ES-I3 (cell line): ENCODE data around the gene WBP2.
A peak's percentile ranks its signal among the peaks of the same experiment; 100 is the strongest.
"Not testable (repeated sequence)": the region's sequence is repeated elsewhere in the genome, so short reads cannot be mapped to it uniquely, and the experiment has no call there.

ENCODE experiments used
- H3K36me3 ChIP-seq: 2 replicates; pipeline ENCODE4 v1.6.1; 2013; ENCODE audit warnings: mild to moderate bottlenecking, low read length, control low read depth, moderate library complexity; ENCODE audit not compliant: insufficient read depth
- H3K4me1 ChIP-seq: 2 replicates; pipeline ENCODE4 v1.6.1; 2013; ENCODE audit warnings: mild to moderate bottlenecking, control low read depth, low read length; ENCODE audit not compliant: insufficient read depth
- H3K9ac ChIP-seq: 2 replicates; pipeline ENCODE4 v1.6.1; 2013; ENCODE audit warnings: low read depth, mild to moderate bottlenecking, low read length, moderate library complexity
- H3K9me3 ChIP-seq: 2 replicates; pipeline ENCODE4 v1.6.1; 2013; ENCODE audit warnings: mild to moderate bottlenecking, low read length, moderate library complexity; ENCODE audit not compliant: control insufficient read depth, insufficient read depth

The WBP2 gene

GRCh38 chr17:75865404-75866188, 10.5 kb upstream of the WBP2 start:
- H3K9ac ChIP-seq, H3K9me3 ChIP-seq, H3K36me3 ChIP-seq: not testable (repeated sequence)
- H3K4me1 ChIP-seq, result peaks cover 16% of the 10 kb centered on the region; the same call in 1 of the 2 replicates

- peaks cover 16% of the 10 kb centered on the region; the same call in 1 of the 2 replicates for H3K4me1 ChIP-seq
- not testable (repeated sequence) for H3K36me3 ChIP-seq, H3K9me3 ChIP-seq, H3K9ac ChIP-seq
These were observed 9.8 kb upstream of the WBP2 start for GRCh38 chr17:75864887-75865286.

- no peaks in the 10 kb centered on the region for H3K9me3 ChIP-seq
- H3K4me1 ChIP-seq, result peaks cover 12% of the 10 kb centered on the region; the same call in 1 of the 2 replicates
- no peaks in the 10 kb centered on the region for H3K36me3 ChIP-seq
- no peak overlapping the region for H3K9ac ChIP-seq
These were observed 9.3 kb upstream of the WBP2 start for GRCh38 chr17:75864448-75864871.

GRCh38 chr17:75861927-75862317, 6.8 kb upstream of the WBP2 start:
- H3K9ac ChIP-seq, result no peak overlapping the region
- 0 out of 2 replicates have a peak, but pooled peaks cover 8% of the 10 kb centered on the region for H3K4me1 ChIP-seq
- no peaks in the 10 kb centered on the region for H3K36me3 ChIP-seq
- H3K9me3 ChIP-seq, result no peaks in the 10 kb centered on the region

GRCh38 chr17:75859358-75859757, 4.2 kb upstream of the WBP2 start:
- H3K36me3 ChIP-seq, H3K9me3 ChIP-seq, H3K4me1 ChIP-seq, H3K9ac ChIP-seq: not testable (repeated sequence)

- H3K9me3 ChIP-seq, result no peaks in the 10 kb centered on the region
- peaks cover 4% of the 10 kb centered on the region; the same call in 1 of the 2 replicates for H3K36me3 ChIP-seq
- peaks cover 11% of the 10 kb centered on the region for H3K4me1 ChIP-seq
- H3K9ac ChIP-seq, result peak overlapping the region; percentile 91
These were observed 1.1 kb upstream of the WBP2 start for GRCh38 chr17:75856062-75856756.

- H3K9ac ChIP-seq, result peak overlapping the region; percentile 51
- peaks cover 5% of the 10 kb centered on the region; the same call in 1 of the 2 replicates for H3K36me3 ChIP-seq
- peaks cover 11% of the 10 kb centered on the region for H3K4me1 ChIP-seq
- H3K9me3 ChIP-seq, result no peaks in the 10 kb centered on the region
These were observed 240 bp downstream of the WBP2 start for GRCh38 chr17:75854881-75855309.

- peaks cover 5% of the 10 kb centered on the region; the same call in 1 of the 2 replicates for H3K36me3 ChIP-seq
- no peaks in the 10 kb centered on the region for H3K9me3 ChIP-seq
- H3K9ac ChIP-seq, result peak overlapping the region; percentile 51
- peaks cover 11% of the 10 kb centered on the region for H3K4me1 ChIP-seq
These were observed 910 bp downstream of the WBP2 start for GRCh38 chr17:75854101-75854748.

- Histone ChIP-seq H3K9ac (no peak overlapping the region), H3K9me3 (no peaks in the 10 kb centered on the region), H3K4me1 (peaks cover 11% of the 10 kb centered on the region), H3K36me3 (peaks cover 5% of the 10 kb centered on the region; the same call in 1 of the 2 replicates)
These were observed 1.7 kb downstream of the WBP2 start for GRCh38 chr17:75853433-75853832.

GRCh38 chr17:75851693-75851991, 3.5 kb downstream of the WBP2 start:
- peaks cover 11% of the 10 kb centered on the region for H3K4me1 ChIP-seq
- H3K9ac ChIP-seq, H3K9me3 ChIP-seq: not testable (repeated sequence)
- peaks cover 19% of the 10 kb centered on the region for H3K36me3 ChIP-seq

- H3K36me3 ChIP-seq, result peaks cover 20% of the 10 kb centered on the region
- no peak overlapping the region for H3K9ac ChIP-seq
- H3K4me1 ChIP-seq, result peaks cover 11% of the 10 kb centered on the region
- no peaks in the 10 kb centered on the region for H3K9me3 ChIP-seq
These were observed 4.0 kb downstream of the WBP2 start for GRCh38 chr17:75850928-75851692.

- no peak overlapping the region for H3K9ac ChIP-seq
These were observed 5.4 kb downstream of the WBP2 start for GRCh38 chr17:75849724-75850123.

GRCh38 chr17:75849279-75849646, 5.9 kb downstream of the WBP2 start:
- Histone ChIP-seq H3K9ac (no peak overlapping the region), H3K36me3 (peaks cover 20% of the 10 kb centered on the region), H3K4me1 (peaks cover 25% of the 10 kb centered on the region), H3K9me3 (no peaks in the 10 kb centered on the region)

More at GRCh38 chr17:75849724-75850123, 5.4 kb downstream of the WBP2 start:
- Histone ChIP-seq H3K36me3 (peaks cover 20% of the 10 kb centered on the region), H3K4me1 (peaks cover 25% of the 10 kb centered on the region), H3K9me3 (no peaks in the 10 kb centered on the region)
